ENCODE measurements around the gene ZNF750.

- TF ChIP-seq ZNF713 (CRISPR knock-in tag; IDR thresholded peaks at IDR 0.05) = no peak
- no peak for TF ChIP-seq ZKSCAN1 (IDR thresholded peaks at IDR 0.05; ENCODE audit: low read length)
Observed at GRCh38 chr17:82787081-82787848, 52.6 kb downstream of the ZNF750 start.
